ENCODE results near the gene SNX6. TPM values are rescaled to one million over a fixed set of nuclear protein-coding genes. Genes with fewer than 3 reads are reported as not detected.
A peak's percentile ranks its signal among the peaks of the same experiment; 100 is the strongest.
"Not testable (repeated sequence)": the region's sequence is repeated elsewhere in the genome, so short reads cannot be mapped to it uniquely, and the experiment has no call there.

Gene SNX6
- total RNA-seq, 2 donors from 2014 or later: 28.8 to 41.2 TPM

DNA sequence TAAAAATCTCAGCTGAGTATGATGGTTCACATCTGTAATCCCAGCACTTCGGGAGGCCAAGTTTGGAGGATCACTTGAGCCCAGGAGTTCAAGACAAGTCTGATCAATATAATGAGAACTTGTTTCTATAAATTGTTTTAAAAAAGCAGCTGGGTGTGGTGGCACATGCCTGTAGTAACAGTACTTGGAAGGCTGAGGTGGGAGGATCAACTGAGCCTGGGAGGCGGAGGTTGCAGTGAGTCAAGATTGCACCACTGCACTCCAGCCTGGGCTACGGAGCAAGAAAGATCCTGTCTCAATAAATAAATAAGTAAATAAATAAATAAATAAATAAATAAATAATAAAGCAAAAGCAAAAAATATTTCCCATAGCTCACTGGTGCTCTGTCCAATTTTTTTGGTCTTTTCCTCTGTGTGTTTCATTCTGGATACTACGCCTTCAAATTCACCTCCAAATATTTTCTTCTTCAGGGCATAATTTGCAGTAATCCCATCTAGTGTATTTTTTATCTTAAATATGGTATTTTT is 32.7 kb upstream of the SNX6 start:
- no peaks in the 10 kb centered on the region for H3K4me1 ChIP-seq
- TF ChIP-seq, protein P1, sequence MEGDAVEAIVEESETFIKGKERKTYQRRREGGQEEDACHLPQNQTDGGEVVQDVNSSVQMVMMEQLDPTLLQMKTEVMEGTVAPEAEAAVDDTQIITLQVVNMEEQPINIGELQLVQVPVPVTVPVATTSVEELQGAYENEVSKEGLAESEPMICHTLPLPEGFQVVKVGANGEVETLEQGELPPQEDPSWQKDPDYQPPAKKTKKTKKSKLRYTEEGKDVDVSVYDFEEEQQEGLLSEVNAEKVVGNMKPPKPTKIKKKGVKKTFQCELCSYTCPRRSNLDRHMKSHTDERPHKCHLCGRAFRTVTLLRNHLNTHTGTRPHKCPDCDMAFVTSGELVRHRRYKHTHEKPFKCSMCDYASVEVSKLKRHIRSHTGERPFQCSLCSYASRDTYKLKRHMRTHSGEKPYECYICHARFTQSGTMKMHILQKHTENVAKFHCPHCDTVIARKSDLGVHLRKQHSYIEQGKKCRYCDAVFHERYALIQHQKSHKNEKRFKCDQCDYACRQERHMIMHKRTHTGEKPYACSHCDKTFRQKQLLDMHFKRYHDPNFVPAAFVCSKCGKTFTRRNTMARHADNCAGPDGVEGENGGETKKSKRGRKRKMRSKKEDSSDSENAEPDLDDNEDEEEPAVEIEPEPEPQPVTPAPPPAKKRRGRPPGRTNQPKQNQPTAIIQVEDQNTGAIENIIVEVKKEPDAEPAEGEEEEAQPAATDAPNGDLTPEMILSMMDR (IDR thresholded peaks at IDR 0.05): no peak
- TF ChIP-seq POLR2A (IDR thresholded peaks at IDR 0.05): no peak
- H3K36me3 ChIP-seq (replicated peaks in 1 of 2; ENCODE audit: insufficient read depth in 1 of 2, low read depth in 2 of 2): no peaks in the 10 kb centered on the region
- H3K27ac ChIP-seq: no peak overlapping the region
- no peaks in the 10 kb centered on the region for H3K27me3 ChIP-seq
- no peaks in the 10 kb centered on the region for H3K9me3 ChIP-seq
- ATAC-seq: no peak
- H3K4me3 ChIP-seq: no peak overlapping the region
- DNase-seq: no peak
- intact Hi-C loops (cut with DNase I): no loop called here
- 90% methylated on average over 4 of the region's 4 CpGs for WGBS, 2 donors

DNA sequence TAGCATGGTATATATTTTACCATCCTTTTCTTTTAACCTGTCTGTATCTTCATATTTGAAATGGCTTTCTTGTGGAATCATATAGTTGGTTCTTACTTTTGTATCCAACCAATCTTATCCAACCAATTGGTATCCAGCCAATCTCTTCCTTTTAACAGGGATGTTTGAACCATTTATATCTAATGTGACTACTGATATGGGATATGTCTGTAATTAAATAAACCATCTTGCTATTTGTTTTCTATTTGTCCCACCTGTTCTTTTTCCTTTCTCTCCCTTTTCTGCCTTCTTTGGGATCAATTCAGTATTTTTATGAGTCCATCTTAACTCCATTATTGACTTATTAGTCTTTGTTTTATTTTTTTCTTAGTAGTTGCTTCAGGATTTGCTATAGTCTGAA is 30.8 kb upstream of the SNX6 start:
- ATAC-seq (no peak), DNase-seq (no peak)
- no peaks in the 10 kb centered on the region for H3K36me3 ChIP-seq (replicated peaks in 1 of 2; ENCODE audit: insufficient read depth in 1 of 2, low read depth in 2 of 2)
- no peak for TF ChIP-seq POLR2A (IDR thresholded peaks at IDR 0.05)
- TF ChIP-seq, protein P1 (IDR thresholded peaks at IDR 0.05): no peak
- no peaks in the 10 kb centered on the region for H3K4me1 ChIP-seq
- intact Hi-C loops (cut with DNase I): no loop called here
- no peak overlapping the region for H3K4me3 ChIP-seq
- H3K9me3 ChIP-seq: no peaks in the 10 kb centered on the region
- H3K27ac ChIP-seq: no peak overlapping the region
- no peaks in the 10 kb centered on the region for H3K27me3 ChIP-seq

DNA sequence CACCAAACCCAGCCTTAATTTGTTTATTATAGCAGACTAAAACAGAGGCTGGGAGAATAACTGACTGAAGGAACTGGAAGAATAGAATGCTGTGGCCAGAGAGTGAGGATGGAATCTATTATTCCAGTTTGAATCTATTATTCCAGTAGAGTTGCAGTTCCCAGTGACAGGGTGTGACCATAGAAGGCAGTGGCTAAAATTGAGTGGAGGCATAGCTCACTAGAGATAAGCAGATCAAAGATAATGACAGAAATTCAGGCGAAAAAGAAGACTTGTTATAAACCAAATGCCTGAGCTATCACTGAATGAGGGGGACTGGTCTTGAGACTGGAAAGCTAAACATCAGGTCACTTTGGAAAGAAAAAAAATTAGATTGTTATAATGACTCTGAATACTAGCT is 26.0 kb upstream of the SNX6 start:
- H3K36me3 ChIP-seq (replicated peaks in 1 of 2; ENCODE audit: insufficient read depth in 1 of 2, low read depth in 2 of 2): no peaks in the 10 kb centered on the region
- WGBS, 2 donors: 45 to 63% methylated on average over 1 of the region's 1 CpG
- H3K4me1 ChIP-seq: no peaks in the 10 kb centered on the region
- no peak for TF ChIP-seq POLR2A (IDR thresholded peaks at IDR 0.05)
- TF ChIP-seq, protein P1 (IDR thresholded peaks at IDR 0.05): no peak
- ATAC-seq: no peak
- no peaks in the 10 kb centered on the region for H3K27me3 ChIP-seq
- DNase-seq: no peak
- H3K27ac ChIP-seq: no peak overlapping the region
- intact Hi-C loops (cut with DNase I): no loop called here
- no peaks in the 10 kb centered on the region for H3K9me3 ChIP-seq
- H3K4me3 ChIP-seq: no peak overlapping the region

DNA sequence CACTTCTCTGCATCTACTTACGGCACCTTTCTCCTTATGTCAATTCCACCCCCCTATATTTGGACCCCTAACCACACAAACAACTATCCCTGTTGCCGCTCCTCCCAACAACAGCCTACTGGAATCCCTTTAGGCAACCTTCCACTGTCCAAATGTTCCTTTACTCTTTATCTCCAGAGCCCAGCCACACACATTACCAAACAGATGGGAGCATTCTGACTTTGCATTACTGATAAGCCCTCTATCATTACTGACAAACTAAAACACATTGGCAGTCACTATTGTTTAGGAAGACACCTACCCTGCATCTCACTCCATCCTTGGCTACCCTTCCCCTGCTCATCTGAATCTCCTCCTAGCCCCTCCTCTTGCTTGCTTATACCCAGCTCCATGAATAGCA is 23.1 kb upstream of the SNX6 start:
- intact Hi-C loops (cut with DNase I); H3K36me3 ChIP-seq (replicated peaks in 1 of 2; ENCODE audit: insufficient read depth in 1 of 2, low read depth in 2 of 2); H3K27me3 ChIP-seq; H3K4me1 ChIP-seq; H3K4me3 ChIP-seq; ATAC-seq; H3K27ac ChIP-seq; H3K9me3 ChIP-seq; DNase-seq: not testable (repeated sequence)
- 82 to 86% methylated on average over 2 of the region's 2 CpGs for WGBS, 2 donors

DNA sequence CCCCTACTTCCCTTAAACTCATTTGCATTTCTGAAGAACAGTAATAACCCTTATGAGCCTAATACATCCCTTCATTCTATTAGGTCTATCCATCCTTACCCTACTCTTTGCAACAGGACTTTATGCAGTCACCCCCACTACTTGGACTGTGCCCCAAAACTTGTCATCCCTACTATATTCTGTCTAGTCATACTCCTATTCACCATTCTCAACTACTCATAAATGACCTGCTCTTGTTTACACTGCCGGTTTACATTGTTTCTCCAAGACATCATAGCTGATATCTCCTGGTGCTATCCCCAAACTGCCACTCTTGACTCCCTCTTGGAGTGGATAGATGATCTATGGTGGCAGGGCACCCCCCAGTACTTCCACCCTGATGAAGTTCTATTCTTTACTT is 22.4 kb upstream of the SNX6 start:
- ATAC-seq; H3K4me1 ChIP-seq; DNase-seq; H3K27me3 ChIP-seq; H3K36me3 ChIP-seq (replicated peaks in 1 of 2; ENCODE audit: insufficient read depth in 1 of 2, low read depth in 2 of 2); H3K9me3 ChIP-seq; H3K27ac ChIP-seq; H3K4me3 ChIP-seq; intact Hi-C loops (cut with DNase I): not testable (repeated sequence)
- 60 to 80% methylated on average over 1 of the region's 1 CpG for WGBS, 2 donors

DNA sequence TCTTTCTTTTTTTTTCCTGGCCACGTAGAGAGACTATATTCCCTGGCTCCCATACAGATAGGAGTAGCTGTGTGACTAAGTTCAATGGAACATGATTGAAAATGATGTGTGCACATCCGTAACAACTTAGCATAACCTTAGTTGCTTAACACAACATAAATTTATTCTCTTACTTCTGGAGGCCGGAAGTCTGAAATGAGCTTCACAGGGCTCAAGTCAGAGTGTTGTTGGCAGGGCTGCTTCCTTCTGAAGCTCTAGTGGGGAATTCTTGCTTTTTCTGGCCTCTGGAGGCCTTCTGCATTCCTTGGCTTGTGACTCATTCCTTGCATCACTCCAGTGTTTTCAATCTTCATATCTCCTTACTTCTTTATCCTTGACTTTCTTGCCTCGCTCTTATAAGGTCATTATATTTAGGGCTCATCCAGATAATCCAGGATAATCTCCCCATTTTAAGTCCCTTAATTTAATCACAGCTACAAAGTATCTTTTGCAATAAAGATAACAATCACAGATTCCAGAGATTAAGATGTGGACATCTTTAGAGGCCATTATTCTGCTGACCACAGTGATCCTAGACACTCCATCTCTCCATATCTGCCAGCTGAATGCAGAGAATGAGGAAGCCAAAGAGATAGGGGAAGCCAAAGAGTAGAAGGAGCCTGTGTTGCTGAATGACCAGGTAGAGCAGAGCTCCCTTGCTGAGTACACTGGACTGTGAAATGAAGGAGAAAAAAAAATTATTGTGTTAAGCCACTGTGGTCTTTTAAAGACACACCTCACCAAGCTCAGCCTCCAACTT is 21.0 kb upstream of the SNX6 start:
- Histone ChIP-seq H3K9me3 (no peaks in the 10 kb centered on the region), H3K4me3 (no peak overlapping the region), H3K27ac (no peak overlapping the region), H3K27me3 (no peaks in the 10 kb centered on the region), H3K36me3 (replicated peaks in 1 of 2; ENCODE audit: insufficient read depth in 1 of 2, low read depth in 2 of 2) (no peaks in the 10 kb centered on the region), H3K4me1 (no peaks in the 10 kb centered on the region)
- DNase-seq: peak in 1 of 4 donors; percentile 39
- TF ChIP-seq, protein P1 (IDR thresholded peaks at IDR 0.05): no peak
- TF ChIP-seq POLR2A (IDR thresholded peaks at IDR 0.05): no peak
- peak; percentile 33 for ATAC-seq
- 77 to 84% methylated on average over 4 of the region's 4 CpGs for WGBS, 2 donors
- intact Hi-C loops (cut with DNase I): no loop called here

DNA sequence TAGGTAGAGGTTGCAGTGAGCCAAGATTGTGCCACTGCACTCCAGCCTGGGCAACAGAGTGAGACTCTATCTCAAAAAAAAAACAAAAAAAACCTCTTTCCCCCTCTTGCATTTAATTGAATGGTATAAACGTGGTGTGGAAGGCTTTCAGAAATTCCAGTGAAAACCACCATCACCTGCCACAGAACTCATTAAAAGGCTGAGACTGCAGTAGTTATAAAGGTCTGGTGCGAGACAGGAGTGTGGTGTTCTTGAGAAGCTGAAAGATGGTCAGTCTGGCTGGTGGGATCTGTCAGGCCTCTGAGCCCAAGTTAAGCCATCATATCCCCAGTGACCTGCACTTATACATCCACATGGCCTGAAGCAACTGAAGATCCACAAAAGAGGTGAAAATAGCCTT is 20.1 kb upstream of the SNX6 start:
- intact Hi-C loops (cut with DNase I); ATAC-seq; H3K27ac ChIP-seq; H3K9me3 ChIP-seq; H3K36me3 ChIP-seq (replicated peaks in 1 of 2; ENCODE audit: insufficient read depth in 1 of 2, low read depth in 2 of 2); H3K4me3 ChIP-seq; H3K4me1 ChIP-seq; DNase-seq; H3K27me3 ChIP-seq: not testable (repeated sequence)
- WGBS, 2 donors: 67 to 70% methylated on average over 2 of the region's 2 CpGs

Data from body of pancreas (tissue), 4 donors.